ENCODE data around the gene RNF130. TPM values are rescaled to one million over a fixed set of nuclear protein-coding genes. Genes with fewer than 3 reads are reported as not detected.
A peak's percentile ranks its signal among the peaks of the same experiment; 100 is the strongest.
"Not testable (repeated sequence)": the region's sequence is repeated elsewhere in the genome, so short reads cannot be mapped to it uniquely, and the experiment has no call there.

Gene RNF130
- total RNA-seq, 1 donor from 2014 or later: 67.3 TPM

GRCh38 chr5:180090098-180090768 is 18.7 kb upstream of the RNF130 start:
- Mint-ChIP-seq H3K27me3 (ENCODE audit: unreplicated experiment) (no peaks in the 10 kb centered on the region), H3K9me3 (ENCODE audit: unreplicated experiment) (no peaks in the 10 kb centered on the region), H3K4me3 (ENCODE audit: unreplicated experiment) (peak overlapping the region; percentile 88), H3K27ac (ENCODE audit: unreplicated experiment) (peak overlapping the region; percentile 83), H3K36me3 (ENCODE audit: low read depth, unreplicated experiment) (no peaks in the 10 kb centered on the region), H3K4me1 (ENCODE audit: unreplicated experiment) (peaks cover 13% of the 10 kb centered on the region)
- TF ChIP-seq CTCF (IDR thresholded peaks at IDR 0.05; ENCODE audit: unreplicated experiment): peak; percentile 100
- DNase-seq (ENCODE audit: low spot score): peak; percentile 92

- not testable (repeated sequence) for H3K36me3 Mint-ChIP-seq (ENCODE audit: low read depth, unreplicated experiment); H3K27me3 Mint-ChIP-seq (ENCODE audit: unreplicated experiment); H3K9me3 Mint-ChIP-seq (ENCODE audit: unreplicated experiment); H3K27ac Mint-ChIP-seq (ENCODE audit: unreplicated experiment); DNase-seq (ENCODE audit: low spot score); H3K4me3 Mint-ChIP-seq (ENCODE audit: unreplicated experiment)
- peaks cover 13% of the 10 kb centered on the region for H3K4me1 Mint-ChIP-seq (ENCODE audit: unreplicated experiment)
Observed at GRCh38 chr5:180089628-180090027, 18.1 kb upstream of the RNF130 start.

GRCh38 chr5:180088561-180088960 is 17.0 kb upstream of the RNF130 start:
- no peak for TF ChIP-seq CTCF (IDR thresholded peaks at IDR 0.05; ENCODE audit: unreplicated experiment)
- Mint-ChIP-seq H3K4me1 (ENCODE audit: unreplicated experiment) (peaks cover 9% of the 10 kb centered on the region), H3K4me3 (ENCODE audit: unreplicated experiment) (no peak overlapping the region), H3K27ac (ENCODE audit: unreplicated experiment) (no peak overlapping the region), H3K36me3 (ENCODE audit: low read depth, unreplicated experiment) (no peaks in the 10 kb centered on the region), H3K9me3 (ENCODE audit: unreplicated experiment) (no peaks in the 10 kb centered on the region), H3K27me3 (ENCODE audit: unreplicated experiment) (peaks cover 3% of the 10 kb centered on the region)
- DNase-seq (ENCODE audit: low spot score): no peak

- DNase-seq (ENCODE audit: low spot score): no peak
- peaks cover 5% of the 10 kb centered on the region for H3K27me3 Mint-ChIP-seq (ENCODE audit: unreplicated experiment)
- TF ChIP-seq CTCF (IDR thresholded peaks at IDR 0.05; ENCODE audit: unreplicated experiment): no peak
- H3K4me3 Mint-ChIP-seq (ENCODE audit: unreplicated experiment): no peak overlapping the region
- no peaks in the 10 kb centered on the region for H3K36me3 Mint-ChIP-seq (ENCODE audit: low read depth, unreplicated experiment)
- H3K9me3 Mint-ChIP-seq (ENCODE audit: unreplicated experiment): no peaks in the 10 kb centered on the region
- peak overlapping the region; percentile 64 for H3K27ac Mint-ChIP-seq (ENCODE audit: unreplicated experiment)
- H3K4me1 Mint-ChIP-seq (ENCODE audit: unreplicated experiment): peaks cover 5% of the 10 kb centered on the region
Observed at GRCh38 chr5:180086816-180087399, 15.3 kb upstream of the RNF130 start.

GRCh38 chr5:180085837-180086236 is 14.3 kb upstream of the RNF130 start:
- Mint-ChIP-seq H3K27ac (ENCODE audit: unreplicated experiment) (peak overlapping the region; percentile 89), H3K9me3 (ENCODE audit: unreplicated experiment) (no peaks in the 10 kb centered on the region), H3K27me3 (ENCODE audit: unreplicated experiment) (peaks cover 5% of the 10 kb centered on the region), H3K4me1 (ENCODE audit: unreplicated experiment) (peaks cover 5% of the 10 kb centered on the region), H3K36me3 (ENCODE audit: low read depth, unreplicated experiment) (no peaks in the 10 kb centered on the region), H3K4me3 (ENCODE audit: unreplicated experiment) (peak overlapping the region; percentile 1)
- DNase-seq (ENCODE audit: low spot score): no peak
- no peak for TF ChIP-seq CTCF (IDR thresholded peaks at IDR 0.05; ENCODE audit: unreplicated experiment)
